Dendritic cell treated with granulocyte-macrophage colony-stimulating factor and Interleukin-4, amounts not matched to agents 40 ng/mL and 50 ng/mL, for 4 days (primary cell): ENCODE measurements around the gene MTERF4.

Experiments used
- H3K27ac Mint-ChIP-seq: one replicate; pipeline ENCODE4 v1.8.0; 2022; ENCODE audit warnings: mild to moderate bottlenecking, mixed read lengths
- H3K27me3 Mint-ChIP-seq: one replicate; pipeline ENCODE4 v1.8.0; 2022; ENCODE audit warnings: mild to moderate bottlenecking, mixed read lengths
- H3K36me3 Mint-ChIP-seq: one replicate; pipeline ENCODE4 v1.8.0; 2022; ENCODE audit warnings: low read depth, mixed read lengths
- H3K4me1 Mint-ChIP-seq: one replicate; pipeline ENCODE4 v1.8.0; 2022; ENCODE audit warnings: low read depth, mixed read lengths
- H3K4me3 Mint-ChIP-seq: one replicate; pipeline ENCODE4 v1.8.0; 2022; ENCODE audit warnings: mild to moderate bottlenecking, moderate library complexity, mixed read lengths
- H3K9me3 Mint-ChIP-seq: one replicate; pipeline ENCODE4 v1.8.0; 2022; ENCODE audit warnings: mixed read lengths
- intact Hi-C: fragments of 100-400 bp; cut with micrococcal nuclease; formaldehyde crosslinking; loops from one replicate; pipeline ENCODE4 v1.15.0; 2022

The MTERF4 gene

GRCh38 chr2:241062389-241063092 lies 39.5 kb downstream of the MTERF4 start:
- Mint-ChIP-seq H3K4me3 (no peak overlapping the region), H3K27ac (no peak overlapping the region), H3K9me3 (no peaks in the 10 kb centered on the region), H3K36me3 (no peaks in the 10 kb centered on the region), H3K27me3 (peaks cover 16% of the 10 kb centered on the region), H3K4me1 (peaks cover 7% of the 10 kb centered on the region)
- intact Hi-C loops: no loop called here

- Mint-ChIP-seq H3K4me1 (peaks cover 7% of the 10 kb centered on the region), H3K27ac (no peak overlapping the region), H3K27me3 (peaks cover 16% of the 10 kb centered on the region), H3K4me3 (no peak overlapping the region), H3K9me3 (no peaks in the 10 kb centered on the region), H3K36me3 (no peaks in the 10 kb centered on the region)
- intact Hi-C loops: no loop called here
Measured at GRCh38 chr2:241061275-241061674, 40.8 kb downstream of the MTERF4 start.

GRCh38 chr2:241053576-241054251 lies 48.4 kb downstream of the MTERF4 start:
- no peaks in the 10 kb centered on the region for H3K9me3 Mint-ChIP-seq
- H3K4me3 Mint-ChIP-seq: no peak overlapping the region
- H3K4me1 Mint-ChIP-seq: no peaks in the 10 kb centered on the region
- H3K27me3 Mint-ChIP-seq: peaks cover 5% of the 10 kb centered on the region
- intact Hi-C loops: no loop called here
- H3K27ac Mint-ChIP-seq: no peak overlapping the region
- H3K36me3 Mint-ChIP-seq: peaks cover 7% of the 10 kb centered on the region

- intact Hi-C loops: no loop called here
- Mint-ChIP-seq H3K27me3 (peaks cover 5% of the 10 kb centered on the region), H3K4me3 (no peak overlapping the region), H3K36me3 (peaks cover 7% of the 10 kb centered on the region), H3K27ac (no peak overlapping the region), H3K9me3 (no peaks in the 10 kb centered on the region), H3K4me1 (no peaks in the 10 kb centered on the region)
Measured at GRCh38 chr2:241052677-241053360, 49.3 kb downstream of the MTERF4 start.

GRCh38 chr2:241051578-241052487 lies 50.3 kb downstream of the MTERF4 start:
- Mint-ChIP-seq H3K27me3 (peaks cover 5% of the 10 kb centered on the region), H3K4me3 (no peak overlapping the region), H3K9me3 (no peaks in the 10 kb centered on the region), H3K36me3 (peaks cover 7% of the 10 kb centered on the region), H3K4me1 (no peaks in the 10 kb centered on the region), H3K27ac (no peak overlapping the region)
- intact Hi-C loops: no loop called here

- intact Hi-C loops: no loop called here
- Mint-ChIP-seq H3K4me1 (no peaks in the 10 kb centered on the region), H3K9me3 (no peaks in the 10 kb centered on the region), H3K4me3 (no peak overlapping the region), H3K36me3 (peaks cover 7% of the 10 kb centered on the region), H3K27me3 (peaks cover 5% of the 10 kb centered on the region), H3K27ac (no peak overlapping the region)
Measured at GRCh38 chr2:241050624-241051577, 51.2 kb downstream of the MTERF4 start.

GRCh38 chr2:241049739-241050623 lies 52.1 kb downstream of the MTERF4 start:
- intact Hi-C loops: no loop called here
- H3K27ac Mint-ChIP-seq: no peak overlapping the region
- no peaks in the 10 kb centered on the region for H3K4me1 Mint-ChIP-seq
- peaks cover 7% of the 10 kb centered on the region for H3K27me3 Mint-ChIP-seq
- H3K9me3 Mint-ChIP-seq: no peaks in the 10 kb centered on the region
- peaks cover 7% of the 10 kb centered on the region for H3K36me3 Mint-ChIP-seq
- no peak overlapping the region for H3K4me3 Mint-ChIP-seq

- peaks cover 3% of the 10 kb centered on the region for H3K27me3 Mint-ChIP-seq
- no peak overlapping the region for H3K27ac Mint-ChIP-seq
- H3K9me3 Mint-ChIP-seq: no peaks in the 10 kb centered on the region
- H3K4me1 Mint-ChIP-seq: no peaks in the 10 kb centered on the region
- intact Hi-C loops: no loop called here
- H3K4me3 Mint-ChIP-seq: no peak overlapping the region
- peaks cover 7% of the 10 kb centered on the region for H3K36me3 Mint-ChIP-seq
Measured at GRCh38 chr2:241048949-241049343, 53.1 kb downstream of the MTERF4 start.

- intact Hi-C loops: no loop called here
- H3K4me1 Mint-ChIP-seq: no peaks in the 10 kb centered on the region
- peaks cover 7% of the 10 kb centered on the region for H3K36me3 Mint-ChIP-seq
- H3K27me3 Mint-ChIP-seq: peaks cover 3% of the 10 kb centered on the region
- no peak overlapping the region for H3K4me3 Mint-ChIP-seq
- H3K27ac Mint-ChIP-seq: no peak overlapping the region
- H3K9me3 Mint-ChIP-seq: no peaks in the 10 kb centered on the region
Measured at GRCh38 chr2:241048149-241048948, 53.7 kb downstream of the MTERF4 start.

- no peaks in the 10 kb centered on the region for H3K4me1 Mint-ChIP-seq
- intact Hi-C loops: no loop called here
- H3K27me3 Mint-ChIP-seq: peaks cover 3% of the 10 kb centered on the region
- no peak overlapping the region for H3K4me3 Mint-ChIP-seq
- no peaks in the 10 kb centered on the region for H3K9me3 Mint-ChIP-seq
- peaks cover 7% of the 10 kb centered on the region for H3K36me3 Mint-ChIP-seq
- no peak overlapping the region for H3K27ac Mint-ChIP-seq
Measured at GRCh38 chr2:241047253-241048010, 54.7 kb downstream of the MTERF4 start.
